DND-41 (cell line): Measurements from ENCODE around the gene FBXO39.

Experiments used
- ATAC-seq: fragments of 200-7000 bp; cut with Tn5 transposase; 3 replicates; pipeline ENCODE4 v1.9.1; 2021; ENCODE audit warnings: low read depth; ENCODE audit not compliant: insufficient read depth
- DNase-seq: peaks from one replicate; pipeline ENCODE4 v3.0.0-alpha.2; 2020
- H2AFZ ChIP-seq: 2 replicates; pipeline ENCODE4 v1.6.0; 2012; ENCODE audit warnings: low read depth, low read length
- H3K27ac ChIP-seq: 2 replicates; pipeline ENCODE4 v1.5.1; 2012; ENCODE audit warnings: low read length, inconsistent platforms
- H3K27me3 ChIP-seq: fragments of 200-600 bp; sonication (generic); 2 replicates; pipeline ENCODE4 v1.6.0; 2012; ENCODE audit warnings: low read length, mild to moderate bottlenecking, inconsistent platforms; ENCODE audit not compliant: insufficient read depth, poor library complexity
- H3K36me3 ChIP-seq: 2 replicates; pipeline ENCODE4 v1.5.1; 2012; ENCODE audit warnings: low read length, inconsistent platforms; ENCODE audit not compliant: insufficient read depth
- H3K4me1 ChIP-seq: 2 replicates; pipeline ENCODE4 v1.5.1; 2012; ENCODE audit warnings: mild to moderate bottlenecking, low read length; ENCODE audit not compliant: insufficient read depth
- H3K4me2 ChIP-seq: 2 replicates; pipeline ENCODE4 v1.6.0; 2012; ENCODE audit warnings: mild to moderate bottlenecking, moderate library complexity, low read length, inconsistent platforms; ENCODE audit not compliant: insufficient read depth
- H3K4me3 ChIP-seq, 2 experiments: fragments of 200-600 bp in 1 of 2; shearing (Covaris generic) in 1 of 2; 2 replicates each; pipeline ENCODE4 v1.5.1; 2012 to 2016; ENCODE audit warnings: inconsistent platforms in 2 of 2, low read length in 2 of 2, mild to moderate bottlenecking in 2 of 2, low read depth in 1 of 2, moderate library complexity in 1 of 2
- H3K79me2 ChIP-seq: 2 replicates; pipeline ENCODE4 v1.6.0; 2012; ENCODE audit warnings: low read length, inconsistent platforms; ENCODE audit not compliant: insufficient read depth
- H3K9ac ChIP-seq: 2 replicates; pipeline ENCODE4 v1.6.0; 2012; ENCODE audit warnings: low read depth, mild to moderate bottlenecking, inconsistent platforms, low read length, moderate library complexity
- H3K9me3 ChIP-seq: 2 replicates; pipeline ENCODE4 v1.5.1; 2012; ENCODE audit warnings: low read length, moderate library complexity, mild to moderate bottlenecking, inconsistent platforms; ENCODE audit not compliant: insufficient read depth, severe bottlenecking
- H4K20me1 ChIP-seq: 2 replicates; pipeline ENCODE4 v1.6.0; 2012; ENCODE audit warnings: low read length; ENCODE audit not compliant: insufficient read depth
- CTCF ChIP-seq: IDR thresholded peaks from 2 replicates; pipeline ENCODE4 v1.5.1; 2012; ENCODE audit warnings: borderline replicate concordance, low read length, moderate library complexity, mild to moderate bottlenecking; ENCODE audit not compliant: poor library complexity, severe bottlenecking; ENCODE audit errors: extremely low read depth
- EZH2 ChIP-seq: IDR thresholded peaks from 3 replicates; pipeline ENCODE4 v1.6.1; 2012; ENCODE audit warnings: borderline replicate concordance, low read depth, mild to moderate bottlenecking, moderate library complexity, low read length, inconsistent platforms; ENCODE audit not compliant: severe bottlenecking

The FBXO39 gene

GRCh38 chr17:6786618-6787017, 10.6 kb downstream of the FBXO39 start:
- TF ChIP-seq CTCF (no peak), EZH2 (no peak)
- Histone ChIP-seq H2AFZ (no peak overlapping the region), H3K27me3 (peaks cover 11% of the 10 kb centered on the region), H3K4me3 (no peak overlapping the region), H3K4me1 (peaks cover 15% of the 10 kb centered on the region), H3K4me2 (no peak overlapping the region), H3K9me3 (no peaks in the 10 kb centered on the region), H3K36me3 (no peaks in the 10 kb centered on the region), H3K27ac (no peak overlapping the region), H4K20me1 (no peaks in the 10 kb centered on the region), H3K9ac (no peak overlapping the region), H3K79me2 (no peaks in the 10 kb centered on the region)
- DNase-seq = no peak
- ATAC-seq = no peak

GRCh38 chr17:6787081-6787693, 11.2 kb downstream of the FBXO39 start:
- Histone ChIP-seq H3K36me3 (no peaks in the 10 kb centered on the region), H4K20me1 (no peaks in the 10 kb centered on the region), H3K79me2 (no peaks in the 10 kb centered on the region), H3K27me3 (peaks cover 11% of the 10 kb centered on the region), H3K4me1 (peaks cover 15% of the 10 kb centered on the region), H3K9me3 (no peaks in the 10 kb centered on the region), H3K4me3 (no peak overlapping the region), H2AFZ (no peak overlapping the region), H3K4me2 (no peak overlapping the region), H3K27ac (no peak overlapping the region), H3K9ac (no peak overlapping the region)
- no peak for DNase-seq
- TF ChIP-seq CTCF = no peak
- no peak for TF ChIP-seq EZH2
- no peak for ATAC-seq

- TF ChIP-seq EZH2 = no peak
- no peak for TF ChIP-seq CTCF
- Histone ChIP-seq H3K79me2 (no peaks in the 10 kb centered on the region), H3K4me1 (peaks cover 15% of the 10 kb centered on the region), H3K9me3 (no peaks in the 10 kb centered on the region), H3K9ac (no peak overlapping the region), H2AFZ (no peak overlapping the region), H4K20me1 (no peaks in the 10 kb centered on the region), H3K4me2 (no peak overlapping the region), H3K36me3 (no peaks in the 10 kb centered on the region), H3K27ac (no peak overlapping the region), H3K4me3 (no peak overlapping the region), H3K27me3 (peaks cover 11% of the 10 kb centered on the region)
- no peak for ATAC-seq
- DNase-seq = no peak
Measured at GRCh38 chr17:6789146-6789545, 13.1 kb downstream of the FBXO39 start.
